Keratinocyte (primary cell): ENCODE measurements around the gene ALDOA. TPM values are rescaled to one million over a fixed set of nuclear protein-coding genes. Genes with fewer than 3 reads are reported as not detected.
"Not testable (repeated sequence)": the region's sequence is repeated elsewhere in the genome, so short reads cannot be mapped to it uniquely, and the experiment has no call there.

Experiments
- DNase-seq: peaks from one replicate; pipeline ENCODE4 v3.0.0-alpha.2; 2011; ENCODE audit warnings: low read depth, missing footprints, low spot score
- FAIRE-seq: peaks from 2 replicates; lab custom pipeline; 2011; peaks lifted over from hg19 to GRCh38; lab: Jason Lieb, UNC
- H2AFZ ChIP-seq: 2 replicates; pipeline ENCODE4 v1.6.0; 2012; ENCODE audit warnings: low read length, control low read depth, inconsistent platforms; ENCODE audit not compliant: control insufficient read depth
- H3K27ac ChIP-seq: 2 replicates; pipeline ENCODE4 v1.5.1; 2011; ENCODE audit warnings: low read length; ENCODE audit not compliant: control insufficient read depth, insufficient read depth
- H3K27me3 ChIP-seq: 3 replicates; pipeline ENCODE4 v1.6.0; 2011; ENCODE audit warnings: low read length; ENCODE audit not compliant: control insufficient read depth, insufficient read depth; ENCODE audit errors: extremely low read depth
- H3K36me3 ChIP-seq, 2 experiments: 2 replicates in 1 of 2; 3 replicates in 1 of 2; pipeline ENCODE4 v1.5.1; 2011; ENCODE audit warnings: low read length in 2 of 2, mild to moderate bottlenecking in 1 of 2; ENCODE audit not compliant: control insufficient read depth in 2 of 2, insufficient read depth in 2 of 2; ENCODE audit errors: extremely low read depth in 1 of 2
- H3K4me1 ChIP-seq: 3 replicates; pipeline ENCODE4 v1.5.1; 2011; ENCODE audit warnings: low read length; ENCODE audit not compliant: control insufficient read depth, insufficient read depth; ENCODE audit errors: extremely low read depth
- H3K4me2 ChIP-seq: 3 replicates; pipeline ENCODE4 v1.6.0; 2011; ENCODE audit warnings: low read depth, low read length; ENCODE audit not compliant: control insufficient read depth, insufficient read depth; ENCODE audit errors: extremely low read depth
- H3K4me3 ChIP-seq, 3 experiments: fragments of 200-600 bp in 1 of 3; sonication (generic) in 1 of 3; 2 replicates in 2 of 3; 3 replicates in 1 of 3; pipeline ENCODE4 v1.5.1; 2011 to 2016; ENCODE audit warnings: low read length in 3 of 3, mild to moderate bottlenecking in 3 of 3, control low read depth in 2 of 3, inconsistent platforms in 1 of 3, low read depth in 1 of 3, mixed read lengths in 1 of 3, mixed run types in 1 of 3, moderate library complexity in 1 of 3; ENCODE audit not compliant: control insufficient read depth in 2 of 3, insufficient read depth in 2 of 3; ENCODE audit errors: extremely low read depth in 1 of 3
- H3K79me2 ChIP-seq: 2 replicates; pipeline ENCODE4 v1.6.0; 2012; ENCODE audit warnings: low read length; ENCODE audit not compliant: control insufficient read depth, insufficient read depth
- H3K9ac ChIP-seq: 3 replicates; pipeline ENCODE4 v1.6.0; 2011; ENCODE audit warnings: low read length; ENCODE audit not compliant: control insufficient read depth, insufficient read depth; ENCODE audit errors: extremely low read depth
- H3K9me1 ChIP-seq: 3 replicates; pipeline ENCODE4 v1.6.0; 2011; ENCODE audit warnings: low read length; ENCODE audit not compliant: control insufficient read depth, insufficient read depth; ENCODE audit errors: extremely low read depth
- H3K9me3 ChIP-seq: 2 replicates; pipeline ENCODE4 v1.5.1; 2012; ENCODE audit warnings: low read depth, low read length; ENCODE audit not compliant: control insufficient read depth
- H4K20me1 ChIP-seq: 3 replicates; pipeline ENCODE4 v1.6.0; 2011; ENCODE audit warnings: low read length; ENCODE audit not compliant: control insufficient read depth, insufficient read depth; ENCODE audit errors: extremely low read depth
- CTCF ChIP-seq, 3 experiments: IDR thresholded peaks in 1 of 3; conservative IDR thresholded peaks in 1 of 3; optimal IDR thresholded peaks in 1 of 3; 2 replicates in 2 of 3; 3 replicates in 1 of 3; pipeline versions ENCODE3 to v1.5.1; 2011; ENCODE audit warnings: low read length in 3 of 3, mild to moderate bottlenecking in 3 of 3, moderate library complexity in 2 of 3, control low read depth in 1 of 3, inconsistent platforms in 1 of 3; ENCODE audit not compliant: insufficient read depth in 2 of 3; ENCODE audit errors: extremely low read depth in 1 of 3
- EZH2 ChIP-seq: IDR thresholded peaks from one replicate; pipeline ENCODE4 v1.6.1; 2012; ENCODE audit warnings: inconsistent platforms, mild to moderate bottlenecking, low read length, moderate library complexity
- dilution Hi-C: fragments of 300-500 bp; cut with MboI; formaldehyde crosslinking; loops from one replicate; pipeline ENCODE4 v1.7.0; 2020; ENCODE audit warnings: low sequenced_read_pairs; ENCODE audit not compliant: extremely low pct_ligation_motif_present
- polyA plus RNA-seq, 5 experiments: library from polyadenylated mRNA; depleted of rRNA in 3 of 5; stranded (reverse) in 3 of 5; stranded (forward) in 1 of 5; unstranded in 1 of 5; fragments of >200 nt; gene quantifications; 1 replicate in 1 of 5; 2 replicates in 3 of 5; 3 replicates in 1 of 5; pipeline versions ENCODE4 v1.2.1 to v1.2.3, GENCODE V29; 2011 to 2012; ENCODE audit warnings: missing spikeins in 2 of 5, low read depth in 1 of 5, low replicate concordance in 1 of 5

ALDOA gene
- polyA plus RNA-seq, 1 donor (not counting 4 experiments of a cell fraction or from before 2014, with no cell fraction given): 800 TPM

GRCh38 chr16:30114411-30114810 is 48.9 kb downstream of the ALDOA start:
- FAIRE-seq: no peak
- TF ChIP-seq CTCF (optimal IDR thresholded peaks at IDR 0.05 in 1 of 3, IDR thresholded peaks at IDR 0.05 in 1 of 3, conservative IDR thresholded peaks at IDR 0.05 in 1 of 3; ENCODE audit: extremely low read depth in 1 of 3, insufficient read depth in 2 of 3, low read length in 3 of 3): no peak
- no peak for TF ChIP-seq EZH2

GRCh38 chr16:30114833-30115232 is 49.3 kb downstream of the ALDOA start:
- H3K27ac ChIP-seq, H3K79me2 ChIP-seq, H3K9ac ChIP-seq, FAIRE-seq, H3K27me3 ChIP-seq, H3K4me3 ChIP-seq, H3K4me2 ChIP-seq, H2AFZ ChIP-seq, H4K20me1 ChIP-seq, DNase-seq, dilution Hi-C loops, H3K36me3 ChIP-seq, H3K9me1 ChIP-seq, H3K9me3 ChIP-seq: not testable (repeated sequence)
- peaks cover 10% of the 10 kb centered on the region for H3K4me1 ChIP-seq

More at GRCh38 chr16:30114411-30114810, 48.9 kb downstream of the ALDOA start:
- Histone ChIP-seq H3K4me3 (no peak overlapping the region), H3K27ac (no peak overlapping the region), H3K27me3 (no peaks in the 10 kb centered on the region), H2AFZ (no peak overlapping the region), H3K4me1 (peaks cover 10% of the 10 kb centered on the region), H3K9me3 (no peaks in the 10 kb centered on the region), H3K9me1 (no peaks in the 10 kb centered on the region), H3K79me2 (no peaks in the 10 kb centered on the region), H3K4me2 (no peak overlapping the region), H4K20me1 (no peaks in the 10 kb centered on the region), H3K36me3 (peaks cover 0 to 6% of the 10 kb centered on the region in 2 experiments), H3K9ac (no peak overlapping the region)
- dilution Hi-C loops: no loop called here
- DNase-seq: no peak

- no peak for DNase-seq
- no peaks in the 10 kb centered on the region for H4K20me1 ChIP-seq
- TF ChIP-seq EZH2 (no peak), CTCF (optimal IDR thresholded peaks at IDR 0.05 in 1 of 3, IDR thresholded peaks at IDR 0.05 in 1 of 3, conservative IDR thresholded peaks at IDR 0.05 in 1 of 3; ENCODE audit: extremely low read depth in 1 of 3, insufficient read depth in 2 of 3, low read length in 3 of 3) (no peak)
- H3K9me1 ChIP-seq: no peaks in the 10 kb centered on the region
- H3K9me3 ChIP-seq: no peaks in the 10 kb centered on the region
- dilution Hi-C loops: no loop called here
- H3K4me1 ChIP-seq: peaks cover 10% of the 10 kb centered on the region
- no peak overlapping the region for H3K4me2 ChIP-seq
- no peaks in the 10 kb centered on the region for H3K27me3 ChIP-seq
- no peak overlapping the region for H3K27ac ChIP-seq
- peaks cover 0 to 6% of the 10 kb centered on the region in 2 experiments for H3K36me3 ChIP-seq
- no peak overlapping the region for H3K4me3 ChIP-seq
- H2AFZ ChIP-seq: no peak overlapping the region
- H3K9ac ChIP-seq: no peak overlapping the region
- no peaks in the 10 kb centered on the region for H3K79me2 ChIP-seq
- FAIRE-seq: no peak
Observed at GRCh38 chr16:30115238-30115637, 49.7 kb downstream of the ALDOA start.
